Measurements from ENCODE around the gene TMEM134. TPM values are rescaled to one million over a fixed set of nuclear protein-coding genes. Genes with fewer than 3 reads are reported as not detected.

TMEM134 gene
- total RNA-seq, 4 donors from 2014 or later, result 80.0 to 126 (median 86.1) TPM

DNA sequence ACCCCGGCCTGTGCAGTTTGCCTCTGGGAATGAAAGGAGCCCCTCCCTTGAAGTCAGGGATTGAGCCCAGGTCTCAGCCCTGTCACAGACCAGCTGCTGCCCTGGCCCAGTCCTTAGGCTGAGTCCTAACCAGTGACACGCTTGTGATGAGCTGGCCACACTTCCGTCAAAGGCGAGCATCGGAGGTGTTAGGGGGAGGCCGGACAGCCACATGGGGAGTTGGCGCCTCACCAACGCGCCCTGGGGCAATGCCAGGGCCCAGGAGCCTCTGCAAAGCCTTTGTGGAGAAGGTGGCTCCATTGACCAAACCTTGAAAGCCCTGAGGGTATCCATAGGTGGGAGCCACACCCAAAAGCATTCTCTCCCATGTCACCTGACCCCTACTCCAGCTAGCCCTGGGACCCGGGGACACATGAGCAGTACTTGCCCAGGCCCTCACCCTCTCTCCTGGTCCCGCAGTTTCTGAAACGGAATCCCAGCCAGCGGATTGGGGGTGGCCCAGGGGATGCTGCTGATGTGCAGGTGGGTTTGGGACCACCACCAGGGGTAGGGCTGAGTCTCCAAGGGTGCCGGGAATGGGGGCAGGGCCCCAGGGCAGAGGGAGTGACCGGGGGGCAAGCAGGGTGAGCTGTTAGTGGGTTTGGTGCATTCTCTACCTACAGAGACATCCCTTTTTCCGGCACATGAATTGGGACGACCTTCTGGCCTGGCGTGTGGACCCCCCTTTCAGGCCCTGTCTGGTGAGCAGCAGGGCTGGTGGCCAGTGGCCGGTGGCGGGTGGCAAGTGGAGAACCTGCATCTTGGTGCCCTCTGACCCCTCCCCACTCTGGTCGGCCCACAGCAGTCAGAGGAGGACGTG is 35.3 kb downstream of the TMEM134 start:
- Histone ChIP-seq H3K27ac (peak overlapping the region in 3 of 4 donors; percentile 19 to 99 (median 40)), H3K9me3 (no peaks in the 10 kb centered on the region), H3K4me1 (peaks cover 0 to 41% (median 21%) of the 10 kb centered on the region in 4 donors), H3K36me3 (peaks cover 0 to 72% (median 0%) of the 10 kb centered on the region in 3 donors), H3K4me3 (peak overlapping the region in 1 of 4 donors; percentile 81), H3K27me3 (no peaks in the 10 kb centered on the region)
- TF ChIP-seq POLR2A (IDR thresholded peaks at IDR 0.05), result no peak
- TF ChIP-seq, protein P1, sequence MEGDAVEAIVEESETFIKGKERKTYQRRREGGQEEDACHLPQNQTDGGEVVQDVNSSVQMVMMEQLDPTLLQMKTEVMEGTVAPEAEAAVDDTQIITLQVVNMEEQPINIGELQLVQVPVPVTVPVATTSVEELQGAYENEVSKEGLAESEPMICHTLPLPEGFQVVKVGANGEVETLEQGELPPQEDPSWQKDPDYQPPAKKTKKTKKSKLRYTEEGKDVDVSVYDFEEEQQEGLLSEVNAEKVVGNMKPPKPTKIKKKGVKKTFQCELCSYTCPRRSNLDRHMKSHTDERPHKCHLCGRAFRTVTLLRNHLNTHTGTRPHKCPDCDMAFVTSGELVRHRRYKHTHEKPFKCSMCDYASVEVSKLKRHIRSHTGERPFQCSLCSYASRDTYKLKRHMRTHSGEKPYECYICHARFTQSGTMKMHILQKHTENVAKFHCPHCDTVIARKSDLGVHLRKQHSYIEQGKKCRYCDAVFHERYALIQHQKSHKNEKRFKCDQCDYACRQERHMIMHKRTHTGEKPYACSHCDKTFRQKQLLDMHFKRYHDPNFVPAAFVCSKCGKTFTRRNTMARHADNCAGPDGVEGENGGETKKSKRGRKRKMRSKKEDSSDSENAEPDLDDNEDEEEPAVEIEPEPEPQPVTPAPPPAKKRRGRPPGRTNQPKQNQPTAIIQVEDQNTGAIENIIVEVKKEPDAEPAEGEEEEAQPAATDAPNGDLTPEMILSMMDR (IDR thresholded peaks at IDR 0.05), result no peak
- no peak for DNase-seq

DNA sequence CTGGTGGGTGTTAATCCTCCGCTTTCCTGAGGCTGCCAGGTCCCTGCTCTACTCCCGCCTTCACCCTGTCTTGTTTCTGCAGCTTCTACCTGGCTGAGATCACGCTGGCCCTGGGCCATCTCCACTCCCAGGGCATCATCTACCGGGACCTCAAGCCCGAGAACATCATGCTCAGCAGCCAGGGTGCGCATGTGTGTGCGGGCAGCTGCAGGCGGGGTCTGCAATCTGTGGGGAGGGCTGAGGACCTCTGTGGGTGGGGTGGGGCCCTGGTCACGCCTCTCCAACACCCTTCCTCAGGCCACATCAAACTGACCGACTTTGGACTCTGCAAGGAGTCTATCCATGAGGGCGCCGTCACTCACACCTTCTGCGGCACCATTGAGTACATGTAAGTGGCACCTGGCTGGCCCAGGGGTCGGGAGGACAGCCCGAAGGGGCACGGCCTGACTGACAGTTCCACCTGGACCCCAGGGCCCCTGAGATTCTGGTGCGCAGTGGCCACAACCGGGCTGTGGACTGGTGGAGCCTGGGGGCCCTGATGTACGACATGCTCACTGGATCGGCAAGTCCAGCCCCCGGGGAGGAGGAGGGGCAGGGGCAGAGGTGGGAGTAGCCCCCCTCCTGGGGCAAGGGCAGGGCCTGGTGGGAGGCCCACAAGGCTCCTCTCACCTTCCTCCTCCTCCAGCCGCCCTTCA is 36.2 kb downstream of the TMEM134 start:
- Histone ChIP-seq H3K36me3 (peaks cover 0 to 62% (median 0%) of the 10 kb centered on the region in 3 donors), H3K4me3 (no peak overlapping the region), H3K9me3 (no peaks in the 10 kb centered on the region), H3K27me3 (no peaks in the 10 kb centered on the region), H3K27ac (peak overlapping the region in 1 of 4 donors; percentile 99), H3K4me1 (peaks cover 0 to 42% (median 21%) of the 10 kb centered on the region in 4 donors)
- DNase-seq, result no peak
- TF ChIP-seq, protein P1 (IDR thresholded peaks at IDR 0.05), result no peak

DNA sequence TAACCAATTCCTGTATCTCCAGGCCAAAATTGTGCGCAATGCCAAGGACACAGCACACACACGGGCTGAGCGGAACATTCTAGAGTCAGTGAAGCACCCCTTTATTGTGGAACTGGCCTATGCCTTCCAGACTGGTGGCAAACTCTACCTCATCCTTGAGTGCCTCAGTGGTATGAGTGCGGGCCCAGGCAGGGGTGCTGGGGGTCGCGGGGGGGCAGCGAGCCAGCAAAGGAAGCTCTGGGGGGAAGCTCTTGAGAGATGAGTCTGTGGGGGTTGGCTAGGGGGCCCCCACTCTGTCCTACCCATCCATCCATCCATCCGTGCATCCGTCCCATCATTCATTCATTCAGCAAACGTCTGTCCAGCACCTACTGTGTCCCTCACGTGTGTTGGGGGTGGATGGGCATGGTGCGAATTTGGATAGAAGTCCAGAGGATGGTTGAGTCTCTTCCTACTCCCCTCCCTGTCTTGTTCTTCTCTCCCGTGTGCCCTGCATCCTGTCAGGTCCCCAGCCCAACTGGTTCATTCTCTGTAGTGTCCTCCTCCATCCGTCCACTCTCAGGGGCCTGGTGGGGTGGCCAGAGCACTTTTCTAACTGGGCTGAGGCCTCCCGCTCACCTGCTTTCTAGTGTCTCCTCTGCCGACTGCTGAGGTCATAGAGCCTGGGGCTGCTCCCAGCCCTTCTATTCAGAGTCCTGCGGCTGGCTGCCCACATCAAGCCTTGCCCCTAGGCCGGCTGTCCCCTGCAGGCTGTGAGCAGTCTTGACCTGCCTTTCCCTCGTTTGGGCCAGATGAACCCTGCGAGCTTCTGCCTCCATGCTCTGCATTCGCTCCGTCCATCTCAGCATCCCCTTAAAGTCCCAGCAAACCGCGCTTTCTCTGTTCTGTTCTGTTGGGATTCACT is 37.5 kb downstream of the TMEM134 start:
- Histone ChIP-seq H3K27ac (no peak overlapping the region), H3K4me1 (peaks cover 0 to 47% (median 21%) of the 10 kb centered on the region in 4 donors), H3K9me3 (no peaks in the 10 kb centered on the region), H3K27me3 (no peaks in the 10 kb centered on the region), H3K36me3 (peaks cover 0 to 56% (median 0%) of the 10 kb centered on the region in 3 donors), H3K4me3 (no peak overlapping the region)
- no peak for DNase-seq
- TF ChIP-seq, protein P1 (IDR thresholded peaks at IDR 0.05), result no peak
- TF ChIP-seq POLR2A (IDR thresholded peaks at IDR 0.05), result no peak

DNA sequence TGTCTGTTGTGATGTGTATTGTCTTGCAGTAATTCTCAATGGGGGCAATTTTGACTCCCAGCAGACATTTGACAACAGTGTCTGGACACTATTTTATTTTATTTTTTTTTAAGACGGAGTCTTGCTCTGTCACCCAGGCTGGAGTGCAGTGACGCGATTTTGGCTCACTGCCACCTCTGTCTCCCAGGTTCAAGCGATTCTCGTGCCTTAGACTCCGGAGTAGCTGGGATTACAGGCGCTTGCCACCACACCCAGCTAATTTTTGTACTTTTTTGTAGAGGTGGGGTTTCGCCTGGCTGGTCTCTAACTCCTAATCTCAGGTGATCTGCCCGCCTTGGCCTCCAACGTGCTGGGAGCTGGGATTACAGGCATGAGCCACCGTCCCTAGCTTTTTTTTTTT is 39.3 kb downstream of the TMEM134 start:
- Histone ChIP-seq H3K4me1 (peaks cover 0 to 32% (median 15%) of the 10 kb centered on the region in 4 donors), H3K9me3 (no peaks in the 10 kb centered on the region), H3K27ac (no peak overlapping the region), H3K36me3 (peaks cover 0 to 40% (median 0%) of the 10 kb centered on the region in 3 donors), H3K27me3 (no peaks in the 10 kb centered on the region), H3K4me3 (peak overlapping the region in 2 of 4 donors; percentile 83 to 96)
- no peak for DNase-seq
- TF ChIP-seq, protein P1 (IDR thresholded peaks at IDR 0.05), result no peak
- no peak for TF ChIP-seq POLR2A (IDR thresholded peaks at IDR 0.05)

Measured in Peyer's patch (tissue), 4 donors.